Measurements from ENCODE around the gene REG1A.

DNA sequence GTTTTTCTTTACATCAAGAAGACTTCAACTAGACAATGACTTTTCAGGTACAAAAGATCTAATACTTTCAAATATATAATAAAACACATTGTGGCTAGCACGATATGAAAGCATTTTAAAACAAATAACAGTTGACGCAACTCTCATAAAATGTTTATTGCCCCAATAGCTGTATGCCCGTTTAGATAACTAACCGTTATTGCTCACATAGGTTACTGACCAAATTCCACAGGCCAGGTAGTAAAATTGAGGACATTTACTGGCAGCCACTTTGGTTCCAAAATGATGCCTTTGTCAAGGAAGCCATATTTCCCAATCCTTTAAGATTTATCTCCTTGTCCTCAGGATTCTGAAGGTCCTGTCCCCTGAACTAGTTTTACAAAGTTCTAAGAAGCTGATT, 29.6 kb upstream of the REG1A start:
- TF ChIP-seq POLR2AphosphoS5 (IDR thresholded peaks at IDR 0.05) (no peak), POLR2A (IDR thresholded peaks at IDR 0.05) (no peak)
- TF ChIP-seq, protein P1, sequence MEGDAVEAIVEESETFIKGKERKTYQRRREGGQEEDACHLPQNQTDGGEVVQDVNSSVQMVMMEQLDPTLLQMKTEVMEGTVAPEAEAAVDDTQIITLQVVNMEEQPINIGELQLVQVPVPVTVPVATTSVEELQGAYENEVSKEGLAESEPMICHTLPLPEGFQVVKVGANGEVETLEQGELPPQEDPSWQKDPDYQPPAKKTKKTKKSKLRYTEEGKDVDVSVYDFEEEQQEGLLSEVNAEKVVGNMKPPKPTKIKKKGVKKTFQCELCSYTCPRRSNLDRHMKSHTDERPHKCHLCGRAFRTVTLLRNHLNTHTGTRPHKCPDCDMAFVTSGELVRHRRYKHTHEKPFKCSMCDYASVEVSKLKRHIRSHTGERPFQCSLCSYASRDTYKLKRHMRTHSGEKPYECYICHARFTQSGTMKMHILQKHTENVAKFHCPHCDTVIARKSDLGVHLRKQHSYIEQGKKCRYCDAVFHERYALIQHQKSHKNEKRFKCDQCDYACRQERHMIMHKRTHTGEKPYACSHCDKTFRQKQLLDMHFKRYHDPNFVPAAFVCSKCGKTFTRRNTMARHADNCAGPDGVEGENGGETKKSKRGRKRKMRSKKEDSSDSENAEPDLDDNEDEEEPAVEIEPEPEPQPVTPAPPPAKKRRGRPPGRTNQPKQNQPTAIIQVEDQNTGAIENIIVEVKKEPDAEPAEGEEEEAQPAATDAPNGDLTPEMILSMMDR (IDR thresholded peaks at IDR 0.05) = no peak

All from prostate gland (tissue), 2 donors.